Measurements from ENCODE around the gene TYMS.

GRCh38 chr18:655445-655844 lies 2.0 kb upstream of the TYMS start:
- no peak for TF ChIP-seq EP300 (conservative IDR thresholded peaks at IDR 0.05; ENCODE audit: poor library complexity, severe bottlenecking)
- no peak for TF ChIP-seq CTCF (IDR thresholded peaks at IDR 0.05; ENCODE audit: poor library complexity, severe bottlenecking)
- no peak for TF ChIP-seq RAD21 (conservative IDR thresholded peaks at IDR 0.05)
- no peak for TF ChIP-seq EZH2 (IDR thresholded peaks at IDR 0.05; ENCODE audit: borderline replicate concordance, insufficient read depth, low read length, poor library complexity, severe bottlenecking)
